Calu3 (cell line): ENCODE data around the gene UNC80. TPM values are rescaled to one million over a fixed set of nuclear protein-coding genes. Genes with fewer than 3 reads are reported as not detected.

Source experiments
- BruUV-seq: library from RNA; stranded (reverse); fragments of 400-500 nt; replicated peaks from 2 replicates; lab custom pipeline; 2021; lab: Mats Ljungman, UMichigan
- CTCF ChIA-PET: fragments of 300-600 bp; sonication (Branson Sonifier 250); formaldehyde crosslinking; loops from one replicate; lab custom pipeline; 2022; ENCODE audit warnings: antibody characterized with exemption; lab: Charles Lee
- DNase-seq: peaks from one replicate; pipeline ENCODE4 v3.0.0; 2022
- H3K27ac Mint-ChIP-seq: one replicate; pipeline ENCODE4 v1.8.0; 2022; ENCODE audit warnings: mixed read lengths; ENCODE audit not compliant: unreplicated experiment
- H3K27me3 Mint-ChIP-seq: one replicate; pipeline ENCODE4 v1.8.0; 2022; ENCODE audit warnings: mixed read lengths; ENCODE audit not compliant: unreplicated experiment
- H3K36me3 Mint-ChIP-seq: one replicate; pipeline ENCODE4 v1.8.0; 2022; ENCODE audit warnings: mild to moderate bottlenecking, moderate library complexity, mixed read lengths; ENCODE audit not compliant: insufficient read depth, unreplicated experiment
- H3K4me1 Mint-ChIP-seq: one replicate; pipeline ENCODE4 v1.8.0; 2022; ENCODE audit warnings: mild to moderate bottlenecking, low read depth, mixed read lengths; ENCODE audit not compliant: unreplicated experiment
- H3K4me3 Mint-ChIP-seq: one replicate; pipeline ENCODE4 v1.8.0; 2022; ENCODE audit warnings: mild to moderate bottlenecking, low read depth, moderate library complexity, mixed read lengths; ENCODE audit not compliant: unreplicated experiment
- H3K9me3 Mint-ChIP-seq: one replicate; pipeline ENCODE4 v1.8.0; 2022; ENCODE audit warnings: low read depth, mixed read lengths; ENCODE audit not compliant: unreplicated experiment
- intact Hi-C: fragments of 100-400 bp; cut with micrococcal nuclease; formaldehyde crosslinking; loops from one replicate; pipeline ENCODE4 v1.10.0; 2022; ENCODE audit not compliant: unreplicated experiment
- total RNA-seq: library from RNA; stranded (reverse); gene quantifications from 2 replicates; pipeline ENCODE4 v1.2.3, GENCODE V29; 2022
- TF ChIP-seq, protein P1 (sequence below): fragments of 200-600 bp; IDR thresholded peaks from one replicate; pipeline ENCODE4 v1.8.0; 2022; ENCODE audit warnings: antibody characterized with exemption; ENCODE audit not compliant: unreplicated experiment

The UNC80 gene
- total RNA-seq, 1 experiment from 2014 or later = not detected

DNA sequence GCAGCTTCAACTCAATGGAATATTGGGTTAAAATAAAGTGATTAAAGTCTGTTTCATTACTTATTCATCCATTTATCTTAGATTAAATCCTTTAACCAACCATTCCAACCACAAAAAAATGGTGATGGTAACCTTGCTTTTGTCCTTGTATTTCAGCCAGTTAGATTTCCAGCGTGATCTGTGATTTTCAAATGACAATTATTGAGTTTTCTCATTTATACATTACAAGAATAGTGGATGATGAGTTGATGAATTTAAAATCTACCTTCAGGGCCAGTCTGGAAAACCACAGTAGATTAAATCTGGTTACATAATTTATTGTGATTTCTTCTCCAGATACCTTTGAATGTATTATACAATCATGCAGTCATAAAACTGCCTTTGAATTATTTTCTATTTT is 29.7 kb upstream of the UNC80 start:
- Mint-ChIP-seq H3K9me3 (peaks cover 2% of the 10 kb centered on the region), H3K27me3 (peaks cover 31% of the 10 kb centered on the region), H3K4me1 (no peaks in the 10 kb centered on the region), H3K27ac (no peak overlapping the region), H3K36me3 (no peaks in the 10 kb centered on the region), H3K4me3 (no peak overlapping the region)
- CTCF ChIA-PET = no interaction called here
- intact Hi-C loops = no loop called here
- TF ChIP-seq, protein P1, sequence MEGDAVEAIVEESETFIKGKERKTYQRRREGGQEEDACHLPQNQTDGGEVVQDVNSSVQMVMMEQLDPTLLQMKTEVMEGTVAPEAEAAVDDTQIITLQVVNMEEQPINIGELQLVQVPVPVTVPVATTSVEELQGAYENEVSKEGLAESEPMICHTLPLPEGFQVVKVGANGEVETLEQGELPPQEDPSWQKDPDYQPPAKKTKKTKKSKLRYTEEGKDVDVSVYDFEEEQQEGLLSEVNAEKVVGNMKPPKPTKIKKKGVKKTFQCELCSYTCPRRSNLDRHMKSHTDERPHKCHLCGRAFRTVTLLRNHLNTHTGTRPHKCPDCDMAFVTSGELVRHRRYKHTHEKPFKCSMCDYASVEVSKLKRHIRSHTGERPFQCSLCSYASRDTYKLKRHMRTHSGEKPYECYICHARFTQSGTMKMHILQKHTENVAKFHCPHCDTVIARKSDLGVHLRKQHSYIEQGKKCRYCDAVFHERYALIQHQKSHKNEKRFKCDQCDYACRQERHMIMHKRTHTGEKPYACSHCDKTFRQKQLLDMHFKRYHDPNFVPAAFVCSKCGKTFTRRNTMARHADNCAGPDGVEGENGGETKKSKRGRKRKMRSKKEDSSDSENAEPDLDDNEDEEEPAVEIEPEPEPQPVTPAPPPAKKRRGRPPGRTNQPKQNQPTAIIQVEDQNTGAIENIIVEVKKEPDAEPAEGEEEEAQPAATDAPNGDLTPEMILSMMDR = no peak
- no TSS peak for BruUV-seq
- DNase-seq = no peak

DNA sequence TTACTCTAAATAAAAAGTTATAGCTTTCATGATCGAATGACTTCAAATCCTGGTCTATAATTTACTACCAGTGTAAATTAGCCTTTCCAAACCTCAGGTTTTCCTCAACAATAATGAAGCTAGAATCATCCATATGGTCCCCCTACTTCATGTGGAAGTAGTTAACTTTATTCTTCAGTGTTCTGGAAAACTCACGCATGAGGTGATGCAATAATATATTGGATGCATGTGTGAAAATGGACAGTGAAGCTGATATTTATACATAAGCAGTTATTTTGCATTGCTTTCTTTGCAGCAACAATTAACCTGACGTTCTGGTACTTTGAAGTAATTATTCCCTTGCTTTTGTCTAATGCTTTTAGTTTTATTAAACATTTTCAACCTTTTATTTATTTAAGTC is 18.6 kb upstream of the UNC80 start:
- Mint-ChIP-seq H3K9me3 (no peaks in the 10 kb centered on the region), H3K4me1 (no peaks in the 10 kb centered on the region), H3K36me3 (no peaks in the 10 kb centered on the region), H3K27ac (no peak overlapping the region), H3K4me3 (no peak overlapping the region), H3K27me3 (peaks cover 39% of the 10 kb centered on the region)
- CTCF ChIA-PET = no interaction called here
- no peak for DNase-seq
- intact Hi-C loops = no loop called here
- TF ChIP-seq, protein P1 = no peak
- no TSS peak for BruUV-seq

DNA sequence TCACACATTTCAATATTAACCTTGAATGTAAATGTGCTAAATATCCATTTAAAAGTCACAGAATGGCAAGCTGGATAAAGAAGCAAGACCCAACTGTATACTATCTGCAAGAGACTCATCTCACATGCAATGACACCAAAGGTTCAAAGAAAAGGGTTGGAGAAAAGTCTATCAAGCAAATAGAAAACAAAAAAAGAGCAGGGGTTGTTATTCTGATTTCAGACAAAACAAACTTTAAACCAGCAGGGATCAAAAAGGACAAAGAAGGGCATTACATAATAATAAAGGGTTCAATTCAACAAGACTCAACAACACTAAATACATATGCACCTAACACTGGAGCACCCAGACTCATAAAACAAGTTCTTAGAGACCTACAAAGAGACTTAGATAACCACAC is 14.5 kb upstream of the UNC80 start:
- Mint-ChIP-seq H3K4me3 (no peak overlapping the region), H3K9me3 (no peaks in the 10 kb centered on the region), H3K27me3 (peaks cover 65% of the 10 kb centered on the region), H3K4me1 (no peaks in the 10 kb centered on the region), H3K27ac (no peak overlapping the region), H3K36me3 (peaks cover 5% of the 10 kb centered on the region)
- intact Hi-C loops = no loop called here
- BruUV-seq = no TSS peak
- CTCF ChIA-PET = no interaction called here
- TF ChIP-seq, protein P1 = no peak
- no peak for DNase-seq

DNA sequence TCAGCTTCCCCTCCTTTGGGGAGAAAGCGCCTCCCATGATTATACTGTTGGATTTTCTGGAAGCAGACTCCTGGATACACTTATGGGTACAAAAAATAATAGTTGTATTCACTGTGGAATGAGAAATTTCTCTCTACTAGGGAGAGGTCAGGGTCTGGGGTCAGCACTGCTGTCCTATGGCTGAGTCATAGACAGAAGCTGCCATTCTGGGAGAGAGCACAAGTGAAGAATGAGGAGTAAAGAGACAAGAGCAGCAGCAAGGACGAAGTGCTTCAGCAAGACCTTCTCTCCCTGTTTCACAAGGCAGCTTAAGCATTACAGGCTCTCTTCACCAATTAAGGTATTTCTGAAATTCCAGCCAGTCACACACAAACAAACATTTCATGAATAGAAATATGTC is 10.1 kb upstream of the UNC80 start:
- Mint-ChIP-seq H3K36me3 (peaks cover 5% of the 10 kb centered on the region), H3K27me3 (peaks cover 40% of the 10 kb centered on the region), H3K4me1 (no peaks in the 10 kb centered on the region), H3K4me3 (no peak overlapping the region), H3K9me3 (no peaks in the 10 kb centered on the region), H3K27ac (no peak overlapping the region)
- intact Hi-C loops = no loop called here
- CTCF ChIA-PET = interaction anchor here (0.6 kb wide), 1 partner anchor 197 kb away, joined by 3 read pairs; no protein-coding TSS in a partner anchor
- BruUV-seq = no TSS peak
- TF ChIP-seq, protein P1 = no peak
- no peak for DNase-seq
